ENCODE results near the gene PCSK5.

Gene PCSK5

DNA sequence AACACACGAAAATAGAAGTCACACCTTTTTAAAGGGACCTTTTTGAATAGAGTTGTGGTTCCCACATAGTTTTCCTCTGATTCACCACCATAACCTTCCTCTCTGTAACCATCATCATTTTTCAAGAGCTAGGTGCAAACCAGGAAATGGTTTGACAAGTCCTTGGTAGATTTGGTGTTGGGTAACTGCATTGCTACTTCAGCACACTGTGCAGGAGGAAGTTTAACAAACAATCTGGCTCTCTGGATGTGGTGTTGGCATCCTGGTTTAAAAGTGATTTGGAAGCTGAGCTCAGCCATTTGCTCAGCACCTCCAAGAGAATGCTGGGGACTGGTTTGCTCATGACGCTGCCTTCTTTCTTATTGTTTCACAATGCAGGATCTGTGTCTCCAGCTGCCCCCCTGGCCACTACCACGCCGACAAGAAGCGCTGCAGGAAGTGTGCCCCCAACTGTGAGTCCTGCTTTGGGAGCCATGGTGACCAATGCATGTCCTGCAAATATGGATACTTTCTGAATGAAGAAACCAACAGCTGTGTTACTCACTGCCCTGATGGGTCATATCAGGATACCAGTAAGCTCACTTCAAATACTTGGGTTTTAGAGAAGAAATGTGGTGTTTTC is 290.7 kb downstream of the PCSK5 start:
- DNase-seq (ENCODE audit: low read depth in 1 of 2, low spot score in 1 of 2), result no peak

DNA sequence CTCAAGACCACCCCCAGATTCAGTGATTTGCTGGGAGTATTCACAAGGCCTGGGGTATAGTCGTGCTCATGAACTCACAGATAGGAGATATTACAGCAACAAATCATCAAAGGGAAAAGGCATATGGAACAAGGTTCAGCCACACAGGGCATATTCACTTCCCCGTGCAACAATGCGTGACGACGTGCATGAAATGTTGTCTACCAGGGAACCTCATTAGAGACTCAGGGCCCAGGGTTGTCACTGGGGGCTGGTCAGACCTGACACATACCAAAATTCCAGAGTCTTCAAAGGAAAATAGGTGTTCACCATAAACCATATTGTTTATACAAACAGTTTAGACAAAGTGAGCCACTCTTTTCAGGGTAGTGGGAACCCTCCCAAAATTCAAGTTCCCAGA is 291.3 kb downstream of the PCSK5 start:
- no peak for DNase-seq (ENCODE audit: low read depth in 1 of 2, low spot score in 1 of 2)

DNA sequence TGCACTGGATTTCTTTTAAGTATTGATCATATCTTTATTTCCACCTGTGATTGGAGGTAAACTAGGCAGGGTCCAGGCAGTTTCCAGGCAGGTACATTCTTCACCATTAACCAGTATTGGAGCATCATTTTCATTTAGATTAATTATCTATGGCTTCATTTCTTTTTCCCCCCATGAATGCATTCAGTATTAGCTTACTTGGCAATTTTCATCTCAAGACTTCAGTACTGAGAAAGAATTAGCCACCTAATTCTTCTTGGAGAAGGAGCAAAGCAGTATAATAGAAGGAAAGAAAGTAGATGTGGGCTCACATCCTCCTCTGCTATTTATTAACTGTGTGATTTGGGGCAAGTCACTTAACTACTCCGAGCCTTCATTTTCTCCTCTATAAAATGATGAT is 295.0 kb downstream of the PCSK5 start:
- DNase-seq (ENCODE audit: low read depth in 1 of 2, low spot score in 1 of 2), result no peak

DNA sequence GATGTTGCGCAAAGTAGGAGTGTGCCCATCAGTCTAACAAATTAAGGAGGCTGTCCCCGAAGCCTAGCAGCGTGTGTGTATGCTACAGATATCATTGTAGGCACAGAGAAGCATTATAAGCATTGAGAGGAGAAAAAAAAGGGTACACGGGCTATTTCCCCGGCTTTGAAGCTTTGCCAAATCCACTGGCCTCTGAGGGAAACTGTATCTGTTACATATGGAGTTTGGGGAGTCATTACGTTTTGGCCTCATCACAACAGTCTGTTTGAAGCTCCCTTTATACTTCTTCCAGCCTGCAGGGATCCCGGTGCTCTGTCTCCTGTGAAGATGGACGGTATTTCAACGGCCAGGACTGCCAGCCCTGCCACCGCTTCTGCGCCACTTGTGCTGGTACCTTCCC is 297.8 kb downstream of the PCSK5 start:
- no peak for DNase-seq (ENCODE audit: low read depth in 1 of 2, low spot score in 1 of 2)

DNA sequence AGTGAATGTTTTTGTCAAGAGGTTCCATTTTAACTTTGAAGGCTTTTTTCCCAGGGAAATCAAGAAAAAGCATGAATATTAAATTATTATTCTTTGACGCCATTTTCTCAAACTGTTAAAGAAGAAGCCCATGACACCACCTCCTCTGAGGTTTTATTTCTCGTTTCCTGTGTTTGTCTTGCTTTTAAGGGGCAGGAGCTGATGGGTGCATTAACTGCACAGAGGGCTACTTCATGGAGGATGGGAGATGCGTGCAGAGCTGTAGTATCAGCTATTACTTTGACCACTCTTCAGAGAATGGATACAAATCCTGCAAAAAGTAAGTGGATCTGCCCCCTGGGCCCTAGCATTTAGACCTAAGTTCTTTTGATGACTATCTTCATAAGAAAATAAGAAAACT is 298.4 kb downstream of the PCSK5 start:
- DNase-seq (ENCODE audit: low read depth in 1 of 2, low spot score in 1 of 2), result no peak

DNA sequence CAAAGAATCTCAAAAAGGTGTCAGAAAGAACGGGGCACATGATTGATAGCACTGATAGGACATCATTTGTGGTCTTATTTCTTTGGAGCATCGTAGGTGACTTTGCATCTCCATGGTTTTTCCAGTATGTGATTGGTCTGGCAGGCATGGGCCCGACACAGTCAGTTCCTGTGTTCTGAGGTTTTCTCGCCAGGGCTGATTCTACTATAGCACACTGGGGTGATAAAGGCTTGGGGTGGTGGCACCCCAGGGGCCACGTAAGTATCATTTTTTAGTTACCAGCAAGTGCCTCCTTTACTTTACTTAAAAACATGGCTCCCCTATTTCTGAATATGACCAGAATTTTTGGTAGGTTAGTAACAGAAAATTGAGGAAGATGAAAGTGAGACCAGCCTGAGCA is 301.0 kb downstream of the PCSK5 start:
- no peak for DNase-seq (ENCODE audit: low read depth in 1 of 2, low spot score in 1 of 2)

DNA sequence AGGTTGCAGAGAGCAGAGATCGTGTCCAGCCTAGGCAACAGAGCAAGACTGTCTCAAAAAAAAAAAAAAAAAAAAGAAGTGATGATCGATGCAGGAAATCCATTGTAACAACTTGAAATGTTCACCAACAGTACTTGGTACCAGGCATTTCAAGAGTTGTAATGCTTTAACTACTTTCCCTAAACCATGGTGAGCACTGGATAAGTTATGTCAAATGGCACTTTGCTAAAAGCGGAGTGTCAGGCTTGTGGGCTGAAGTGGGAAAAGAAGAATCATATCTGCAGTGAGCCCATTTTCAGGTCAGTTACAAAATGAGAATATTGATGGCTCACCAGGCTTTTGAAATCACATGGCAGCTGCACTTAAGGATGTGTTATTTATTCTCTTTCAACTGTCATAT is 301.5 kb downstream of the PCSK5 start:
- no peak for DNase-seq (ENCODE audit: low read depth in 1 of 2, low spot score in 1 of 2)

DNA sequence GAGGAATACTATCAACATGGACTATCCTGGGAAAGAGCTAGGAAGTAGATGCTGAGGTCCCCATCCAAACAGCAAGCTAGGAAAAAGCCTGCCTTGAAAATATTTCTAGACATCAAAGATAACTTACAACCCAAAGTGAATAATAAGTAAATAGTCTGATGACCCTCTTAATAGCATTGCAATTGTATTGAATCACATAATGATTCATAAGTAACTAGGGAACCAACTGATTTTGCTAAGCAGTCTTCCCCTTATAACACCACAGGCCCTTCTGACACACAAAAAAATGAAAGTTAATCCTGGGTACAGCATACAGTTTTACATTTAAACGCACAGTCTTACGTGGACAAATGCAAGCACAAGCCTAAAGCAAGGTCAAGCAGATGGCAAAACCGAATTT is 304.4 kb downstream of the PCSK5 start:
- no peak for DNase-seq (ENCODE audit: low read depth in 1 of 2, low spot score in 1 of 2)

DNA sequence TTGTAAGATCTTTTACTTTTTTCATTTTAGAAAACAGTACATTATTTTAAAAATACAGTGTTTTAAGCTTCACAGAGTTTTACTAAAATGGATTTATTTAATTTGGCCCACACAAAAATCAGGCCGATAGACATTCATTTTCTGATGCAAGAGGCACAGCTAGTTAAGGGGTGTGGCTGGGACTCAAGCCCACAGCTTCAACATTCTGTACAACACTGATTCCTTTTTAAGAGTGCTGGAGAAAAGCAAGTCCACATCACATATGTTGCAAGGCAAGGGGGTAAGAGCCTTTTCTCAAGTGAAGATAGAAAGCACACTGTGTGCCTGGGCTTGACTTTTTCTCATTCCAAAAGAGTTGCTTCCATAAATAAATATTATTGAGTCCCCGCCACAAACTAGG is 307.9 kb downstream of the PCSK5 start:
- DNase-seq (ENCODE audit: low read depth in 1 of 2, low spot score in 1 of 2), result no peak

DNA sequence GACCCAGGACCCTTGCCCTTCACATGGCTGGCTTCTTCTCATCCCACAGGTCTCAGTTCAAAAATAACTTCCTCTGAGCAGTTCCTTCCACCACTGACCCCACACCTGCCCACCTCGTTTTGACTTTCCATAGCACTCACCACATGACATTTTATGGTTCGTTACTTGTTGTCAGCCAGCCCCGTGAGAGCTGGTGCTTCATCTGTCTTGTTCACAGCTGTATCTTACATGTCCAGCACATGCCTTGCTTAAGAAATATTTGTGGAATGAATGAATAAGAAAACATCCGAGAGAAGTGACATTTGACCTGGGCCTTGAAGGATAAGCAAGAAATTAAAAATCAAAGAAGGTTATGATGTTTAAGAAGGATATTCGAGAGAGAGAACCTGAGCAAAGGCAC is 309.8 kb downstream of the PCSK5 start:
- no peak for DNase-seq (ENCODE audit: low read depth in 1 of 2, low spot score in 1 of 2)

DNA sequence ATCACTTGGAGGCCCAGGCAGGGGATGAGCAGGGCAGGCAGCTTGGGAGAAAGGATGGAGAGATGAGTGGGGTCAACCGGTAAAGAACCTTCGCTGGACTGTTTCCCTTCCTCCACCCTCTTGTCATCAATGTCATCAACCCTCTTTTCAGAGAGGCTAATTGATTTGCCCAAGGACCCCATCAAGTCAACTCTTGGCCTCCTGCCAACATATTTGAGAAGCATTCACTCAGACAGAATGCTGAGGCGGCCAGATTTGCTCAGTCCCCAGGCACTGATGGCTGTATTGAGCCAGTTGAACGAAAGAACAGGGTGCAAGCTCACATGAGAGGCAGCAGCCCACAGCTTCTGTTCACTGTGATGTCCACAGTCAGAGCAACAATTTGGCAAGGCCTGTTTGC is 310.3 kb downstream of the PCSK5 start:
- no peak for DNase-seq (ENCODE audit: low read depth in 1 of 2, low spot score in 1 of 2)

DNA sequence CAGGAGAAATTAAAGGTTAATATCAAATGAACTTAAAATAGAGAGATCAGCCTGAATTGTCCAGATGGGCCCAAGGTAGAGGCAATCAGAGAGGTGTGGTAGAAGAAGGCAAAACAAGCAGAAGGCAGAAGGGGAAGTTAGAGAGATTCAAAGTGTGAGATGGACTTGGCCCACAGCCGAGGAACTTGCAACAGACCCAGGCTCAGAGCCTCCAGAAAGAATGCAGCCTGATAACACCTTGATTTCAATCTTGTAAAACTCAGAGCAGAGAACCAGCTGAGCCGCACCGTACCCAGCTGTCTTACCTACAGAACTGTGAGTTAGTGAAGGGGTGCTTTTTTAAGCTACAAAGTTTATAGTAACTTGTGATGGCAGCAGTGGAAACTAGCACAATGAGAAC is 312.9 kb downstream of the PCSK5 start:
- no peak for DNase-seq (ENCODE audit: low read depth in 1 of 2, low spot score in 1 of 2)

DNA sequence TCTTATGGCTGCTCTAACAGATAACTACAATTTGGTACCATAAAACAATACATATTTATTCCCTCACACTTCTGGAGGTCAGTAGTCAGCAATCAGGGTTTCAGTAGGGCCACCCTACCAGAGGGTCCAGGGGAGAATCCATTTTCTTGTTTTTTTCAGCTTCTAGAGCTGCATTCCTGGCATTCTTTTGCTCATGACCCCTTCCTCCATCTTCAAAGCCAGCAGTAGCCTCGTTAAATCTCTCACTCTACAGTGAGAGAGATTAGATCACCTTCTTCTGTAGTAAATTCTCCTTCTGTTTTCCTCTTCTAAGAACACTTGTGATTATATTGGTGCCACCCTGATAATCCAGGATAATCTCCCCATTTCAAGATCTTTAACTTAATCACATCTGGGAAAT is 316.3 kb downstream of the PCSK5 start:
- DNase-seq (ENCODE audit: low read depth in 1 of 2, low spot score in 1 of 2), result no peak

DNA sequence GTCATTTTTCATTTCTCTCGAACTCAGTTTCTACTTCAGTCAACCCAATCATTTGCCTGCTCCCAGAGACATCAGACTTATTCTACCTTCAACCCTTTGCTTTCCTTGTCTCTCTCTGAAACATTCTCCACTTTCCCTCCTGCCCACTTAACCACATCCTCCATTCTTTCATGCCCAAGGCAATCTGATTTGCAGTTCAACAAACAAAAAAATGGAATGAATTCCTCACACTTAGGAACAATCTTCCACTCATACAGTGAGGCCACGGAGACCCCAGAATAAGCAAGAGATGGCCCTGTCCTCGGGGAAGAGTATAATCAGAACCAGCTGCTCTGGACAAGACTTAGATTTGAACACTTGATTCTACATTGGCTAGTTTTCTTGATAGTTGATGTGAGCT is 323.3 kb downstream of the PCSK5 start:
- DNase-seq (ENCODE audit: low read depth in 1 of 2, low spot score in 1 of 2), result no peak

DNA sequence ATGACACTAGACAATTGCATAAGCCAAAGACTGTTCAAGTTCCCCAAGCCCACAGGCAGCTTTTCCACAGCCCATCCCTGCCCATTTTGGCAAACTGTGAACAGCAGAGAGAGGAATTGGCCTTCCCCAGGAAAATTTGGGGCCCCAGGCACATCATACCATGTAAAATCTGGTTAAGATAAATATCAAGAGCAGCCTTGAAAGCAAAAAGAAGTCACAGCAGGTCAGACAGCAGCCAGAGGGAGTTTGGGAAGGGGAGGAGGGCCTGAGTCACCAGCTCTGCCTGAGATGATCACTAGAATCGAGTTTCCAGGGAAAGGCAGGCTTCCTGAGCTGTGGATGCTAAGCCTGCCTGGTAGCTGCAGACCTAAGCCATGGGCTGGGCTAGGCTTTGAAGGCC is 324.6 kb downstream of the PCSK5 start:
- no peak for DNase-seq (ENCODE audit: low read depth in 1 of 2, low spot score in 1 of 2)

DNA sequence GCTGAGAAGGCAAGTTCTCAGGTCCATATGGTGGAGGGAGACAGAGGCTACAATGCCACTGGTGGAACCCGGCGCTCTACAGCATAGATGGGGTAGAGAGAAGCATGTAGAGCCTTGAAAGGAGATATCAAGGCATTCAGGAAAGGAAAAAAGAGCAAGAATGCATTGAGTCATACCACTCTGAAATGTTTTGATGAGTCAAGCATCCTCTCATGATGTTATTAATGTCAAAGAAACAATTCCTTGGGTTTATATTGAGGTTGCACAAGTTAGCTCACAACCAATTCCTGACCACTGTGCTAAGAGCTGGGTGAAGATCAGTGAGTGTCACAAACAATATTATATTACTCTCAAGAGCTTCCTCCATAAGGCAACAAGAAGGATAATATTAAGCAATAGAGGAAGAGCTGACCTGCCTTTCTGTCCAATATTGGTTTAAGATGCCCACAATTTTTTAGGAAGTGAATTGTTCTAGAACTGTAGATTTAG is 325.7 kb downstream of the PCSK5 start:
- no peak for DNase-seq (ENCODE audit: low read depth in 1 of 2, low spot score in 1 of 2)

DNA sequence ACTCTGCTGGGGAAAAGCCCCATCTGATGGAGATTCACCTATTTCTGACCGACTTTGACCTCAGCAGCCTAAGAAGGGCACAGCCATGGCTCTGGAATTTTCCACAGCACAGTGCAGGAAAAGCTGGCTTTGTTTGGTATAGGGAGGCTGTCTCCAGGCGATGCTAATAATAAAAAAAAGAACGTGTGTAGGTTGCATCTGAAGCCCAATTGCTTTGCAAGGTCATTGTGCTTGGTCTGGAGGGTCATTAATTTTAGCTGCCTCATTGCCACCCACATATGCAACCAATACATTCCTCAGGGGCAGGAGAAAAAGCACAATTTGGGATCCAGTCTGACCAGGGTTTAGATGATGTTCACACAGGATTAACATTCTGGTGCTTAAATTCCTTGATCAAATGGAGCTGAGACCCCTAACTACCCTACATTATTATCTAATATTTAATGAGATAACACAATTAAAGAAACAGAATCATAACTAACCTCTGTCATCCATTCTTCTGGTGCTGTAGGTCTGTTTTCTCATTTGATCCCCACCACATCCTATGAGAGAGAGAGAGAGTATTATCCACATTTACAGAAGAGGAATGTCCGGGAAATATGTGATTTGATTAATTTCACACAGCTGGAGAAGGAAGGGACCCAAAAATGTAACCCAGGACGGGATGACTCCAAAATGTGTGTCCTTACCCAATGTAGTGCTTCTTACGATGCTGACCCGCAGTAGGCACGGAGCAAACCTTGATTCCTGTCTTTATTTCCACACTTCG is 327.8 kb downstream of the PCSK5 start:
- DNase-seq (ENCODE audit: low read depth in 1 of 2, low spot score in 1 of 2), result no peak

DNA sequence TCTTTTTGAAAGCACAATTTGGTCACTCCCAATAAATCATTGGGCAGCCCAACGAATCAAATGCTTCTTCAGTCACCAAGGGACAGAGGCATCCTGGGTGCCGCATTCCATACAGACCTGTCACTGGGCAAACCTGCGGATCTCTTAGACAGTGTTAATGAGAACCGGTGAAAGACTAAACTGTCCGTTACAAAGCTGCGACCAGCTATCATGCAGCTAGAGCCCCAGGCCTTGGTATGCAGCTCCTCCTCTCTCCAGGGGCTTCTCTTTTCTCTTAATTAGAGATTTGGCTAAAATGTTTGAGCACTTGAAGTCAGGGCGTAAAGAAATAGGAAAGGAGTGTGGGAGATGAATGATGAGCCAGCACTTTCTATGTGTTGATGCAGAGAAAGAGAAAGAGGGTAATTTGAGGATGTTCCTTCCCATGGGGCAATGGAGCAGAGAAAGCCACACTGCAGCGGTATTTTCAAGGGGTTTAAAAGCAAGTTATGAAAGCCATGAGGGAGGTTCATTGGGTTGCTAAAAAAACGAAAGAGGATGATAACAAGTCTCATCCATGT is 328.5 kb downstream of the PCSK5 start:
- DNase-seq (ENCODE audit: low read depth in 1 of 2, low spot score in 1 of 2), result no peak

DNA sequence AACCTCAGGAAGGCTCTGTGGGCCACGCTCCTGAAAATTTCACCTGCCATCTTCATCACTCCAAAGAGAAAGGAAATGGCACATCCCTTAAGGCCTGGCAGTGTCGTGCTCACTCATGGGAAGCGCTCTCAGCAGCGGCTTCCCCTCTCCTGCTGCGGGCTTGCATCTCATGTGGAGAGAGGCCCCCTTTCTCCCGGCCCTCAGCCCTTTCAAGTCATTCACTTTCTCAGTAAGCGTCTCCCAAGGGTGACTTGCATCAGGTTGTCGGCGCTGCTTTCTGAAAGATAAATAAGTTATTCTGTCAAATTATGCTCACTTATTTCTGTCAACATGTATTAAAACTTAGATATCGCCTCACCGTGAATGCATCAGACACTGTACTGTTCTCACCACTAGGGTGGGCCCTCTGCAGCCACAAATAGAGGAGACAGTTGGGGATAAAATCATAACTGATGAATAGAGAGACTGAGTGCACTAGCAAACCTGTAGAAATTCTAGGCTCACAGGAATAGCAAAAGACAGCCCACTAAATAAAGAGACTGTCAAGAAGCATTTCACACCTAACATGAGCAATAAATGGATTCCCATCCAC is 329.2 kb downstream of the PCSK5 start:
- no peak for DNase-seq (ENCODE audit: low read depth in 1 of 2, low spot score in 1 of 2)

DNA sequence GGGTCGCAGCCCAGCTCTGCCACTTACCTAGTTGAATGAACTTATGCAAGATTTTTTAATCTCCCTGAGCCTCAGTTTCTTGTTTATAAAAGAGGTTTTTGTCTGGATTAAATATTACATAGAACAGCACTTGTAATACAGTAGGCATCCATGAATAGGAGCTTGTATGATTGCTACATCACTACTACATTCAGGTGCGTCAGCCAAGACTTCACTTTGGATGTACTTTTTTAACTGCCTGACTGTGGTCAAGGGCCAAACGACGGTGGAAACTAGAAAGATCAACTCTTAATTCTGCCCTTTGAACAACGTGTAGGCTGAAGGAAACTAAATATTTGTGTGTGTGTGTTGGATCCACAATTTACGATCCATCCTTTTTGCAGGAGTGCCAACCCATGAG is 330.9 kb downstream of the PCSK5 start:
- no peak for DNase-seq (ENCODE audit: low read depth in 1 of 2, low spot score in 1 of 2)

DNA sequence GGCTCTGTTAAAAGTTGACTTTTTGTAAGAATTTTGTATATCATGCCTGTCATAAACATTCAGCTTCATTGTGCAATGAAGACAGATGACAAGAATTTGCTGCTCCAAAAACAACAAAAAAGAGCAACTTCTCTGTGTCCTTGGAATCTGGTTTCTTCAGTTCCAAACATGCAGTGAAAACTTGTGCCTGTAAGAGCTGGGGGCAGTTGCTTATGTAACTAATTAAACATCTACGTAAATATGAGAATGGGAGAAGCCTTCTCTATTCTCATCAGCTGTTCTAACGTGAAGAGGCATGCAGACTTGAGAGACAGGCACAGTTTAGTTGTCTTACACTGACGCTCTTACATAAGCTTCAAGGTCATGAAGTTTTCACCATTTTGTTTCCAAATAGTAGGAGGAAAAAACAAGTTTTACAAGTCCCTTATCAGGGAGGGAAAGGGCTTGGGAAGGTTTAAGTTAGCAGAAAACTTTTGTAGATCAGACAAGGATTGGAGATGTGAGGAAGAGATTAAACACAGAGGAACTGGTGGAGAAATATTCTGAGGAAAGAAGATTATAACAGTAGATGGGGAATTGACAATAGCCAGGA is 333.4 kb downstream of the PCSK5 start:
- no peak for DNase-seq (ENCODE audit: low read depth in 1 of 2, low spot score in 1 of 2)

DNA sequence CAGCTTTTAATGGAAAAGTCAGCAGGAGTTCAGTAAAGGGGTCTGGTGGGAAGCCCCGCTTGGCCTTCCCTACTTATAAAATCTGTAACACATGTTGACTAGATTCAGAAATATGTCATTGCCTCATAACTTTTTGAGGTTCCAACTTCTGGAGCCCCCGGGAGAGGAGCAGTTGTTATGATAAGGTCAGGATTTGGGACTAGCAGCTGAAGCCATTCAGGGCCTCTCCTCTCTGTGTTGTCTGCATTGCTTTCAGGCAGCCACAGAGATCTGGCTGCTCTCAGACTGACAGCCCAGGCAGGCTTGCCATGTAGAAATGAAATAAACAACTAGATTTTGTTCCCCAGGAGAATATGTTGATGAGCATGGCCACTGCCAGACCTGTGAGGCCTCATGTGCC is 336.7 kb downstream of the PCSK5 start:
- no peak for DNase-seq (ENCODE audit: low read depth in 1 of 2, low spot score in 1 of 2)
